Loucy (cell line): ENCODE data around the gene RPS5.

ENCODE experiments used
- H2AFZ ChIP-seq: fragments of 200-600 bp; sonication (generic); 2 replicates; pipeline ENCODE4 v1.6.0; 2016; ENCODE audit warnings: antibody characterized with exemption, mild to moderate bottlenecking, low read length, moderate library complexity
- H3F3A ChIP-seq: fragments of 200-600 bp; 2 replicates; pipeline ENCODE4 v1.6.0; 2016; ENCODE audit warnings: antibody characterized with exemption, low read depth, mild to moderate bottlenecking
- H3K27me3 ChIP-seq: fragments of 200-600 bp; sonication (generic); 2 replicates; pipeline ENCODE4 v1.6.1; 2014; ENCODE audit warnings: low read length, mild to moderate bottlenecking; ENCODE audit not compliant: insufficient read depth, poor library complexity, severe bottlenecking
- H3K36me3 ChIP-seq: fragments of 200-600 bp; sonication (generic); 2 replicates; pipeline ENCODE4 v1.6.1; 2016; ENCODE audit warnings: low read length; ENCODE audit not compliant: insufficient read depth
- H3K4me1 ChIP-seq: fragments of 200-600 bp; sonication (generic); 2 replicates; pipeline ENCODE4 v1.5.1; 2014; ENCODE audit warnings: low read length, mild to moderate bottlenecking; ENCODE audit not compliant: insufficient read depth, poor library complexity, severe bottlenecking
- H3K4me2 ChIP-seq: fragments of 200-600 bp; sonication (generic); 2 replicates; pipeline ENCODE4 v1.6.0; 2014; ENCODE audit warnings: antibody characterized with exemption, low read length, low read depth, mild to moderate bottlenecking; ENCODE audit not compliant: poor library complexity, severe bottlenecking
- H3K4me3 ChIP-seq: fragments of 200-600 bp; sonication (generic); 2 replicates; pipeline ENCODE4 v1.5.1; 2014; ENCODE audit warnings: low read length, mild to moderate bottlenecking, mixed read lengths; ENCODE audit not compliant: poor library complexity, severe bottlenecking
- H3K79me2 ChIP-seq: fragments of 200-600 bp; sonication (generic); 2 replicates; pipeline ENCODE4 v1.6.1; 2014; ENCODE audit warnings: low read length; ENCODE audit not compliant: insufficient read depth
- H3K9ac ChIP-seq: fragments of 200-600 bp; sonication (generic); 2 replicates; pipeline ENCODE4 v1.6.0; 2014; ENCODE audit warnings: mild to moderate bottlenecking, low read depth, low read length, moderate library complexity; ENCODE audit not compliant: poor library complexity, severe bottlenecking
- H3K9me2 ChIP-seq: fragments of 200-600 bp; sonication (generic); replicated peaks from 2 replicates; pipeline ENCODE4 v1.6.1; 2016; ENCODE audit warnings: low read depth, low read length, mixed read lengths
- H3K9me3 ChIP-seq: fragments of 200-600 bp; sonication (generic); 2 replicates; pipeline ENCODE4 v1.6.1; 2014; ENCODE audit warnings: mild to moderate bottlenecking, antibody characterized with exemption, low read length, low read depth; ENCODE audit not compliant: insufficient read depth
- H4K20me1 ChIP-seq: fragments of 200-600 bp; sonication (generic); 2 replicates; pipeline ENCODE4 v1.6.0; 2014; ENCODE audit warnings: antibody characterized with exemption, low read length, mild to moderate bottlenecking; ENCODE audit not compliant: insufficient read depth, poor library complexity, severe bottlenecking
- EZH2phosphoT487 ChIP-seq: fragments of 200-600 bp; IDR thresholded peaks from 2 replicates; pipeline ENCODE4 v1.6.1; 2018; ENCODE audit warnings: antibody characterized with exemption, mild to moderate bottlenecking, moderate library complexity, borderline replicate concordance
- TF ChIP-seq, protein P1 (sequence below): fragments of 200-600 bp; sonication (generic); conservative IDR thresholded peaks from 2 replicates; pipeline ENCODE4 v1.5.1; 2014; ENCODE audit warnings: mild to moderate bottlenecking, antibody characterized with exemption, low read length

RPS5 gene

DNA sequence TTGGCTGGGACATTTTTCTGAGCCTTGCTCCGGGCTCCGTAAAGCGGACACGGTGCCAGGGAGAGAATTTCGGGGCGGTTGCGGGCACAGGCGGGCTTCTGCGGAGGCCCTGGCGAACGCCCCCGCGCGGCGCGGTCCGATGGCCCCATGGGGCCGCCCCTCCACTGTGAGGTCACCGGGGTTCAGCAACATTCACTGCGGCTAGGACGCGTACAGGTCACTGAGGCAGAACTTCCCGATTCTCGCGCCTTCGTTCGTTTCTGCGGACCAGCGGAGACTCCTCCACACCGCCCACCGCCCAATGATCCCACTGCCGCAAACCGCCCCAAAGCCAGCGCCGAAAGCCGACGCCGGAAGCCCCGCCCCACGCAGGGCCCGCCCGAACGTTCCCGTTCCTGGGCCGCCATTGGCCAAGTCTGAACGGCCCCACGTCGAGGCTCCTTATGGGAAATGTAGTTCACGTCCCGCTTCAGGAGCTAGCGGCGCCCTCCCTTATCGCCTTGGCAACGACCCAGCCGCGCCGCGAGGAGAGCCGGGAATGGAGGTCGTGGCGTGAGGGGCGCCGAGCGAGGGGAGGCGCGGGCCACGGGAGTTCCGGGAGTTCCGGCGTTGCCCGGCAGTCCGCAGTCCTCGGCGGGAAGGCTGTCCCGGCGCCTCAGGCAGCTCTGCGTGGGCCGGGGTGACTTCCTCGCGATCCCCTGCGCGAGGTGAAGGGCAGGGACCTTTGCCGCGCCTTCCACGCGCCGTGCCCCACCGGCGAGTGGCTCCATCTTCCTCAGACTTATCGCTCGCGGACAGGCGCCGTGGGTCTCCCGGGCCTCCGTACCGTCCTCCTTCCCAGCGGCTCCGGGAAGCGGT, 21.3 kb downstream of the RPS5 start, which contains the start of gene ZNF584:
TSS of gene ZNF584 (plus strand) at position 498 of the 858 bp plus-strand sequence. CDS start 499 bp downstream, outside the sequence.
- Histone ChIP-seq H2AFZ (peak within 1 kb of the TSS; percentile 92), H3K4me1 (peaks cover 22% of the 10 kb centered on the region), H3F3A (no peaks in the 10 kb centered on the region), H3K79me2 (peaks cover 18% of the 10 kb centered on the region; the same call in 1 of the 2 replicates), H3K36me3 (no peaks in the 10 kb centered on the region), H4K20me1 (no peaks in the 10 kb centered on the region), H3K27me3 (no peaks in the 10 kb centered on the region), H3K9me2 (no peaks in the 10 kb centered on the region), H3K9ac (peak within 1 kb of the TSS; percentile 89), H3K9me3 (no peaks in the 10 kb centered on the region), H3K4me2 (peak within 1 kb of the TSS; percentile 91), H3K4me3 (peak within 1 kb of the TSS; percentile 86)
- TF ChIP-seq, protein P1, sequence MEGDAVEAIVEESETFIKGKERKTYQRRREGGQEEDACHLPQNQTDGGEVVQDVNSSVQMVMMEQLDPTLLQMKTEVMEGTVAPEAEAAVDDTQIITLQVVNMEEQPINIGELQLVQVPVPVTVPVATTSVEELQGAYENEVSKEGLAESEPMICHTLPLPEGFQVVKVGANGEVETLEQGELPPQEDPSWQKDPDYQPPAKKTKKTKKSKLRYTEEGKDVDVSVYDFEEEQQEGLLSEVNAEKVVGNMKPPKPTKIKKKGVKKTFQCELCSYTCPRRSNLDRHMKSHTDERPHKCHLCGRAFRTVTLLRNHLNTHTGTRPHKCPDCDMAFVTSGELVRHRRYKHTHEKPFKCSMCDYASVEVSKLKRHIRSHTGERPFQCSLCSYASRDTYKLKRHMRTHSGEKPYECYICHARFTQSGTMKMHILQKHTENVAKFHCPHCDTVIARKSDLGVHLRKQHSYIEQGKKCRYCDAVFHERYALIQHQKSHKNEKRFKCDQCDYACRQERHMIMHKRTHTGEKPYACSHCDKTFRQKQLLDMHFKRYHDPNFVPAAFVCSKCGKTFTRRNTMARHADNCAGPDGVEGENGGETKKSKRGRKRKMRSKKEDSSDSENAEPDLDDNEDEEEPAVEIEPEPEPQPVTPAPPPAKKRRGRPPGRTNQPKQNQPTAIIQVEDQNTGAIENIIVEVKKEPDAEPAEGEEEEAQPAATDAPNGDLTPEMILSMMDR = peak; percentile 36
- TF ChIP-seq EZH2phosphoT487 = no peak

DNA sequence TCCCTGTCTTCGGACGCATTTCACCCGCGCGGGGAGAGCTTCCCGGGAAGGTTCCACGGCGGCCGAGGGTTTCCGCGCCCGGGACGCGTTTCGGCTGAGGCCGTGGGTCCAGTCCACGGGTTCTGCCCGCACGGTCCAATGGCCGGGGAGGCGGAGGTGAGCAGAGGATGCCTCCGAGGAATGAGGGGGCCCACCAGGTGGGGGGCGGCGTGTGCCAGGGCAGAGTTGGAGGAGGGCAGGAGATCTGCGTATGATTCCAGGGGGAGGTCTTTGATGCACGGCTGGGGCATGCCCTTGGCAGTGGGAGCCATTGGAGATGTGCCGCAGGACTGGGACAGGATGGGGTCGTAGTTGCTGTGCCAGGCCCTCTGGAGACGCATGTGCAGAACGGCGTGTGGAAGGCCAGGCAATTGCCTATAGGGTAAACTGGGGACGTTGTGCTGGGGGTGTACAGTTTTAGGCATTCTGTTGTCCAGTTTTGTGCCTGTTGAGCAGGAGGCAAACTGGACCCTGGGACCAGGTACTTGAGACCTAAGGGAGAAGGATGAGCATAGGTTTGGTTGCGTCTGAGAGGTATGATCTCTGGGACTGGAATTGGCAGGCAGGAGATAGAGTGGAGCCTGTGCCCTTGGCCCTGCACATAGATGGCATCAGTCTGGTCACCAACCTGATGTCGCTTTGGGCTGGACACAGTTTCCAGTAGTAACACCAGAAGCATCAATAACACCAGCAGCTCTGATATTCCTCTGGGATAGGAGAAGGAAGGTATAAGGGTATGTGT, 22.1 kb downstream of the RPS5 start:
- H3K4me1 ChIP-seq = peaks cover 22% of the 10 kb centered on the region
- no peaks in the 10 kb centered on the region for H3K36me3 ChIP-seq
- peaks cover 18% of the 10 kb centered on the region; the same call in 1 of the 2 replicates for H3K79me2 ChIP-seq
- H3K9me3 ChIP-seq = no peaks in the 10 kb centered on the region
- H3K4me2 ChIP-seq = peak overlapping the region; percentile 91
- H2AFZ ChIP-seq = peak overlapping the region; percentile 92
- peak overlapping the region; percentile 89 for H3K9ac ChIP-seq
- peak overlapping the region; percentile 86 for H3K4me3 ChIP-seq
- H3K9me2 ChIP-seq = no peaks in the 10 kb centered on the region
- no peaks in the 10 kb centered on the region for H3F3A ChIP-seq
- H4K20me1 ChIP-seq = no peaks in the 10 kb centered on the region
- TF ChIP-seq, protein P1 = no peak
- no peak for TF ChIP-seq EZH2phosphoT487
- H3K27me3 ChIP-seq = no peaks in the 10 kb centered on the region

DNA sequence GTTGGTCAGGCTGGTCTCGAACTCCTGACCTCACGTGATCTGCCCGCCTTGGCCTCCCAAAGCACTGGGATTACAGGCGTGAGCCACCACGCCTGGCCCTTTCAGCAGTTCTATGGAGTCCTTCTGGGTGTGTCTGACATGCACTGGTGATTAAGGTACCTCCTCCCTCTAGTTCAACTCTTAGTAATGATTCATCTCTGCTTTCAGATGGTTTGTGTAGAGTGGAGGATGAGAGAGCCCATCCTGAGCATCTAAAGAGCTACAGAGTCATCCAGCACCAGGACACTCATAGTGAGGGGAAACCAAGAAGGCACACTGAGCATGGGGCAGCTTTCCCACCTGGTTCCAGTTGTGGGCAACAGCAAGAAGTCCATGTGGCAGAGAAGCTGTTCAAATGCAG, 29.5 kb downstream of the RPS5 start:
- Histone ChIP-seq H3K36me3 (peaks cover 10% of the 10 kb centered on the region; the same call in 1 of the 2 replicates), H4K20me1 (no peaks in the 10 kb centered on the region), H2AFZ (no peak overlapping the region), H3K9ac (no peak overlapping the region), H3F3A (no peaks in the 10 kb centered on the region), H3K79me2 (no peaks in the 10 kb centered on the region), H3K27me3 (no peaks in the 10 kb centered on the region), H3K4me2 (no peak overlapping the region), H3K9me2 (no peaks in the 10 kb centered on the region), H3K4me1 (no peaks in the 10 kb centered on the region), H3K4me3 (no peak overlapping the region), H3K9me3 (no peaks in the 10 kb centered on the region)
- TF ChIP-seq EZH2phosphoT487 = no peak
